GM19351 (cell line): ENCODE data around the gene ATXN7.
A peak's percentile ranks its signal among the peaks of the same experiment; 100 is the strongest.

ENCODE experiments used
- ATAC-seq: cut with Tn5 transposase; IDR thresholded peaks from one replicate; pipeline ENCODE4 v1.9.1; 2021; ENCODE audit warnings: mild to moderate bottlenecking, moderate library complexity; ENCODE audit not compliant: unreplicated experiment

ATXN7 gene

GRCh38 chr3:63980019-63980418 is 116.4 kb downstream of the ATXN7 start:
- ATAC-seq: no peak

- ATAC-seq: no peak
Measured at GRCh38 chr3:63980830-63981498, 117.3 kb downstream of the ATXN7 start.

GRCh38 chr3:63981980-63982379 is 118.3 kb downstream of the ATXN7 start:
- no peak for ATAC-seq

GRCh38 chr3:63984391-63984790 is 120.7 kb downstream of the ATXN7 start:
- no peak for ATAC-seq

- ATAC-seq: no peak
Measured at GRCh38 chr3:63986146-63986545, 122.5 kb downstream of the ATXN7 start.

GRCh38 chr3:63986831-63987230 is 123.2 kb downstream of the ATXN7 start:
- ATAC-seq: no peak

- ATAC-seq: no peak
Measured at GRCh38 chr3:63988943-63989342, 125.3 kb downstream of the ATXN7 start.

- ATAC-seq: no peak
Measured at GRCh38 chr3:63990204-63990603, 126.5 kb downstream of the ATXN7 start.

- no peak for ATAC-seq
Measured at GRCh38 chr3:63990733-63991132, 127.1 kb downstream of the ATXN7 start.

GRCh38 chr3:63991666-63992065 is 128.0 kb downstream of the ATXN7 start:
- no peak for ATAC-seq

GRCh38 chr3:63992516-63993209 is 129.0 kb downstream of the ATXN7 start:
- ATAC-seq: no peak

GRCh38 chr3:63993653-63994079 is 130.0 kb downstream of the ATXN7 start:
- ATAC-seq: peak; percentile 93

- no peak for ATAC-seq
Measured at GRCh38 chr3:63995086-63995485, 131.4 kb downstream of the ATXN7 start.

- no peak for ATAC-seq
Measured at GRCh38 chr3:63998852-63999754, 135.4 kb downstream of the ATXN7 start.

GRCh38 chr3:64000453-64001055 is 136.9 kb downstream of the ATXN7 start:
- ATAC-seq: no peak

- ATAC-seq: no peak
Measured at GRCh38 chr3:64002233-64002632, 138.6 kb downstream of the ATXN7 start.

GRCh38 chr3:64003589-64003988 is 139.9 kb downstream of the ATXN7 start:
- ATAC-seq: no peak

GRCh38 chr3:64008017-64008416 is 144.3 kb downstream of the ATXN7 start:
- no peak for ATAC-seq

- no peak for ATAC-seq
Measured at GRCh38 chr3:64008487-64009351, 145.1 kb downstream of the ATXN7 start.

- ATAC-seq: no peak
Measured at GRCh38 chr3:64009528-64009927, 145.9 kb downstream of the ATXN7 start.
